ENCODE results near the gene SPHK2.
"Not testable (repeated sequence)": the region's sequence is repeated elsewhere in the genome, so short reads cannot be mapped to it uniquely, and the experiment has no call there.

SPHK2 gene

DNA sequence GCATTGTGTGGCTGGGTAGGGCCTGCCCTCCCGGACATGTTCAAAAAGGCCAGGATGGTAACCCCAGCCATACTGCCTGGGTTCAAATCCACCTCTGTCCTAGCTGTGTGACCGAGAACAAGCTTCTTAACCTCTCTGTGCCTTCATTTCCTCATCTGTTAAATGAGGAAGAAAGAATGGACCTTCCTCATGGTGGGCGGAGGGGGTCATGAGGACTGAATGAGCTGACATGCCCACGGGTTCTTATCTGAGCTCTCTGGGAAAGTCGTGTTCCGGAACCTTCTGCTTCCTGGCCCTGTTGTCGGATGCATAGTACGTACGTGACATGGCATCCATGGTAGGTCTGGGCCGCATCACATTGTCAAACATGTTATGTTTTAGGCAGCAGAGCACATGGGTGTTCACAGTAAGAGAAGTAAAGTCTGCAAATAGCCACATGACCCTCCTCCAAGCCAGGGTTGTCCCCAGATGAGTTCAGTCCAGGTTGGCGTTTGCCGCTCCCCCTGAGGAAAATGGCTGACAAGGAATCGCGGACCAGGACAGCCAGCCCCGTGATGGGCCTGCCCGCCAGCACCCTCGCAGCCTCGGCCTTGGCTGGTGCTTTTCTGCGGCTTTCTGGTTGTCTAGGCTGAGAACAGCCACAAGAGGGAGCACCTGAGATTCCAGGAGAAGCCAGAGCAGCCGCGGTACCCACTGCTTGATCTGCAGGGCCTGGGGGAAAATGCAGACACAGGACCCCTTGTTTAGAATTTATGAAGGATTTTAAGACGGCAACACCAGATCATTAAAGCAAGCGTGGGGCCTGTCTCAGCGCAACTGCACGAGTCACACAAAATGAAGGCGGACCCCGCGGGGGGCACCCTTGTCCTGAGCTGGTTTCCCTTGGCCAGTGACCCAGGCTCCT lies 55.9 kb downstream of the SPHK2 start:
- Histone ChIP-seq H3K27me3 (ENCODE audit: control insufficient read depth, insufficient read depth, low read length) (0 out of 2 replicates have a peak, but pooled peaks cover 8% of the 10 kb centered on the region), H3K27ac (ENCODE audit: low read depth, low read length) (no peak overlapping the region), H3K9ac (ENCODE audit: low read depth, low read length) (no peak overlapping the region), H3K4me3 (ENCODE audit: low read depth, low read length) (no peak overlapping the region), H3K9me3 (ENCODE audit: control insufficient read depth, insufficient read depth, low read length) (no peaks in the 10 kb centered on the region), H3K36me3 (ENCODE audit: control insufficient read depth, insufficient read depth, low read length) (no peaks in the 10 kb centered on the region), H3K4me1 (ENCODE audit: control insufficient read depth, insufficient read depth, low read length) (peaks cover 22% of the 10 kb centered on the region)

- H3K36me3 ChIP-seq (ENCODE audit: control insufficient read depth, insufficient read depth, low read length): no peaks in the 10 kb centered on the region
- H3K9me3 ChIP-seq (ENCODE audit: control insufficient read depth, insufficient read depth, low read length): no peaks in the 10 kb centered on the region
- H3K4me3 ChIP-seq (ENCODE audit: low read depth, low read length): no peak overlapping the region
- H3K4me1 ChIP-seq (ENCODE audit: control insufficient read depth, insufficient read depth, low read length): peaks cover 22% of the 10 kb centered on the region
- no peak overlapping the region for H3K9ac ChIP-seq (ENCODE audit: low read depth, low read length)
- H3K27ac ChIP-seq (ENCODE audit: low read depth, low read length): no peak overlapping the region
- H3K27me3 ChIP-seq (ENCODE audit: control insufficient read depth, insufficient read depth, low read length): 0 out of 2 replicates have a peak, but pooled peaks cover 8% of the 10 kb centered on the region
These were observed 57.2 kb downstream of the SPHK2 start for GRCh38 chr19:48676487-48676886.

- Histone ChIP-seq H3K4me3 (ENCODE audit: low read depth, low read length) (no peak overlapping the region), H3K9me3 (ENCODE audit: control insufficient read depth, insufficient read depth, low read length) (no peaks in the 10 kb centered on the region), H3K27ac (ENCODE audit: low read depth, low read length) (no peak overlapping the region), H3K9ac (ENCODE audit: low read depth, low read length) (no peak overlapping the region), H3K36me3 (ENCODE audit: control insufficient read depth, insufficient read depth, low read length) (no peaks in the 10 kb centered on the region), H3K27me3 (ENCODE audit: control insufficient read depth, insufficient read depth, low read length) (0 out of 2 replicates have a peak, but pooled peaks cover 8% of the 10 kb centered on the region), H3K4me1 (ENCODE audit: control insufficient read depth, insufficient read depth, low read length) (peaks cover 22% of the 10 kb centered on the region)
These were observed 57.6 kb downstream of the SPHK2 start for GRCh38 chr19:48676887-48677286.

DNA sequence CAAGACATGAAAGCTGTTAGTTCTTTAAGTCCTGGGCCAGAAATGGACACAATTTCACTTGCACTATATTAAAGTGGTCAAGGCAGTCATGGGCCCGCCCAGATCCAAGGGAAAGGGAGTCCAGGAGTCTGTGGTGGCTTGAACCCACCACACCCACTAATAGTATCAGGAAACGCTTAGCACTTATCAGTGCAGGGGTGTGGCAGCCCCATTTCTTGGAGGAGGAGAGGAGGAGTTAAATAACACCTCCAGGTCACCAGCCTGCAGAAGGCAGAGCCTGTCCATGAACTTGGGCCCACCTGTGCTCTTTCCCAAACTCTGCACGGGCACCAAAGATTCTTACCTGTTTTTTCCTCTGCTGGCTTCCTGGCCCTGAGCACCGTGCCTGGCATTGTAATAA lies 58.9 kb downstream of the SPHK2 start:
- Histone ChIP-seq H3K27me3 (ENCODE audit: control insufficient read depth, insufficient read depth, low read length) (0 out of 2 replicates have a peak, but pooled peaks cover 8% of the 10 kb centered on the region), H3K9ac (ENCODE audit: low read depth, low read length) (no peak overlapping the region), H3K9me3 (ENCODE audit: control insufficient read depth, insufficient read depth, low read length) (no peaks in the 10 kb centered on the region), H3K4me3 (ENCODE audit: low read depth, low read length) (no peak overlapping the region), H3K36me3 (ENCODE audit: control insufficient read depth, insufficient read depth, low read length) (no peaks in the 10 kb centered on the region), H3K4me1 (ENCODE audit: control insufficient read depth, insufficient read depth, low read length) (peaks cover 20% of the 10 kb centered on the region), H3K27ac (ENCODE audit: low read depth, low read length) (no peak overlapping the region)

DNA sequence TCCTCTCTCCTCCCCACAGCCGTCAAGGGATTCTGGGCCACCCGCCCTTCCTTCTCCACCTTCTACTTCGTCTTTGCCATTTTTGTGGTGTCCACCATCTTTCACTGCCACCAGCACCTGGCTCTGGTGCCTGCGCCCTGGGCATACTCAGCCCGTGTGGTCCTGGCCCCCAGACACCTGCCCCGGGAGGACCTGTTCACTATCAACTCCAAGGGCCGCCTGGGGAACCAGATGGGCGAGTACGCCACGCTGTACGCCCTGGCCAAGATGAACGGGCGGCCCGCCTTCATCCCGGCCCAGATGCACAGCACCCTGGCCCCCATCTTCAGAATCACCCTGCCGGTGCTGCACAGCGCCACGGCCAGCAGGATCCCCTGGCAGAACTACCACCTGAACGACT lies 60.7 kb downstream of the SPHK2 start:
- not testable (repeated sequence) for H3K4me3 ChIP-seq (ENCODE audit: low read depth, low read length); H3K27ac ChIP-seq (ENCODE audit: low read depth, low read length); H3K36me3 ChIP-seq (ENCODE audit: control insufficient read depth, insufficient read depth, low read length); H3K4me1 ChIP-seq (ENCODE audit: control insufficient read depth, insufficient read depth, low read length); H3K9me3 ChIP-seq (ENCODE audit: control insufficient read depth, insufficient read depth, low read length); H3K9ac ChIP-seq (ENCODE audit: low read depth, low read length); H3K27me3 ChIP-seq (ENCODE audit: control insufficient read depth, insufficient read depth, low read length)
